Prostate gland (tissue), 2 donors: ENCODE measurements around the gene EPS8L3. TPM values are rescaled to one million over a fixed set of nuclear protein-coding genes. Genes with fewer than 3 reads are reported as not detected.
"Not testable (repeated sequence)": the region's sequence is repeated elsewhere in the genome, so short reads cannot be mapped to it uniquely, and the experiment has no call there.

Experiments
- DNase-seq: peaks from one replicate; pipeline ENCODE4 v3.0.0-alpha.2; 2019; ENCODE audit warnings: low spot score
- H3K27ac ChIP-seq, 2 donors: fragments of 200-600 bp; sonication (generic); 2 replicates each; pipeline ENCODE4 v1.5.1; 2017 to 2019
- H3K27me3 ChIP-seq: fragments of 200-600 bp; sonication (generic); replicated peaks from 2 replicates; pipeline ENCODE4 v1.5.1; 2019; ENCODE audit not compliant: insufficient read depth
- H3K36me3 ChIP-seq, 2 donors: fragments of 200-600 bp; sonication (generic); 1 replicate in 1 of 2; 2 replicates in 1 of 2; pipeline versions ENCODE4 v1.5.1 to v1.8.1; 2017 to 2019
- H3K4me1 ChIP-seq: fragments of 200-600 bp; sonication (generic); replicated peaks from 2 replicates; pipeline ENCODE4 v1.5.1; 2019
- H3K4me3 ChIP-seq, 2 donors: fragments of 200-600 bp; sonication (generic); 2 replicates each; pipeline ENCODE4 v1.5.1; 2017 to 2019
- H3K9me3 ChIP-seq: fragments of 200-600 bp; sonication (generic); 2 replicates; pipeline ENCODE4 v1.5.1; 2017
- CTCF ChIP-seq, 4 experiments: fragments of 200-600 bp in 2 of 4; fragments of 450-650 bp in 2 of 4; sonication (generic) in 2 of 4; IDR thresholded peaks; 1 replicate in 3 of 4; 2 replicates in 1 of 4; pipeline ENCODE4 v1.5.1; 2016 to 2019; ENCODE audit warnings: antibody characterized with exemption in 4 of 4, mild to moderate bottlenecking in 2 of 4, moderate library complexity in 2 of 4
- POLR2A ChIP-seq: fragments of 450-650 bp; IDR thresholded peaks from one replicate; pipeline ENCODE4 v1.6.1; 2016; ENCODE audit warnings: antibody characterized with exemption, mild to moderate bottlenecking
- POLR2AphosphoS5 ChIP-seq: sonication (generic); formaldehyde crosslinking; IDR thresholded peaks from one replicate; pipeline ENCODE4 v1.6.1; 2017; ENCODE audit warnings: antibody characterized with exemption
- WGBS: methylation state at CpG from one replicate; pipeline ENCODE4 v1.1.5; 2018; 5-methylcytosine and 5-hydroxymethylcytosine counted together
- intact Hi-C: fragments of 100-400 bp; cut with DNase I; formaldehyde crosslinking; loops from one replicate; pipeline ENCODE4 v1.14.2; 2022
- total RNA-seq, 2 donors: library from RNA; depleted of rRNA; stranded (reverse); fragments of >200 nt; gene quantifications; one replicate each; pipeline ENCODE4 v1.1.0, GENCODE V29; 2016

Gene EPS8L3
- total RNA-seq, 2 donors from 2014 or later: 0.34 TPM; not detected in 1

- H3K27me3 ChIP-seq: no peaks in the 10 kb centered on the region
- no peak overlapping the region for H3K27ac ChIP-seq
- intact Hi-C loops: no loop called here
- 87% methylated on average over 2 of the region's 2 CpGs for WGBS
- H3K36me3 ChIP-seq: no peaks in the 10 kb centered on the region
- DNase-seq: no peak
- no peak overlapping the region for H3K4me3 ChIP-seq
- TF ChIP-seq POLR2AphosphoS5: no peak
- TF ChIP-seq POLR2A: no peak
- TF ChIP-seq CTCF (IDR thresholded peaks at IDR 0.05): no peak
- no peaks in the 10 kb centered on the region for H3K4me1 ChIP-seq
- no peaks in the 10 kb centered on the region for H3K9me3 ChIP-seq
Observed at GRCh38 chr1:109768335-109768650, 4.6 kb upstream of the EPS8L3 start.

- intact Hi-C loops: no loop called here
Observed at GRCh38 chr1:109767637-109768334, 4.1 kb upstream of the EPS8L3 start.

GRCh38 chr1:109766991-109767636, 3.4 kb upstream of the EPS8L3 start:
- H3K4me1 ChIP-seq, H3K27ac ChIP-seq, intact Hi-C loops, DNase-seq, H3K27me3 ChIP-seq, H3K36me3 ChIP-seq, H3K4me3 ChIP-seq, H3K9me3 ChIP-seq: not testable (repeated sequence)
- WGBS: 66% methylated on average over 17 of the region's 17 CpGs

More at GRCh38 chr1:109767637-109768334, 4.1 kb upstream of the EPS8L3 start:
- H3K36me3 ChIP-seq: no peaks in the 10 kb centered on the region
- H3K9me3 ChIP-seq: no peaks in the 10 kb centered on the region
- TF ChIP-seq POLR2A (no peak), POLR2AphosphoS5 (no peak), CTCF (IDR thresholded peaks at IDR 0.05) (no peak)
- H3K27ac ChIP-seq: no peak overlapping the region
- DNase-seq: no peak
- H3K4me3 ChIP-seq: no peak overlapping the region
- 86% methylated on average over 10 of the region's 10 CpGs for WGBS
- no peaks in the 10 kb centered on the region for H3K27me3 ChIP-seq
- H3K4me1 ChIP-seq: no peaks in the 10 kb centered on the region

- TF ChIP-seq POLR2A (no peak), POLR2AphosphoS5 (no peak), CTCF (IDR thresholded peaks at IDR 0.05) (no peak)
- no peaks in the 10 kb centered on the region for H3K4me1 ChIP-seq
- H3K36me3 ChIP-seq: no peaks in the 10 kb centered on the region
- intact Hi-C loops: no loop called here
- H3K27ac ChIP-seq: no peak overlapping the region
- no peak for DNase-seq
- no peak overlapping the region for H3K4me3 ChIP-seq
- 66% methylated on average over 13 of the region's 13 CpGs for WGBS
- no peaks in the 10 kb centered on the region for H3K9me3 ChIP-seq
- no peaks in the 10 kb centered on the region for H3K27me3 ChIP-seq
Observed at GRCh38 chr1:109765896-109766615, 2.3 kb upstream of the EPS8L3 start.

GRCh38 chr1:109765483-109765815, 1.7 kb upstream of the EPS8L3 start:
- 83% methylated on average over 4 of the region's 4 CpGs for WGBS
- H3K36me3 ChIP-seq: no peaks in the 10 kb centered on the region
- H3K9me3 ChIP-seq: no peaks in the 10 kb centered on the region
- H3K4me1 ChIP-seq: no peaks in the 10 kb centered on the region
- DNase-seq: no peak
- H3K27ac ChIP-seq: no peak overlapping the region
- no peaks in the 10 kb centered on the region for H3K27me3 ChIP-seq
- intact Hi-C loops: no loop called here
- no peak overlapping the region for H3K4me3 ChIP-seq
- TF ChIP-seq POLR2A (no peak), POLR2AphosphoS5 (no peak), CTCF (IDR thresholded peaks at IDR 0.05) (no peak)
